Measurements from ENCODE around the gene KLHL33.

DNA sequence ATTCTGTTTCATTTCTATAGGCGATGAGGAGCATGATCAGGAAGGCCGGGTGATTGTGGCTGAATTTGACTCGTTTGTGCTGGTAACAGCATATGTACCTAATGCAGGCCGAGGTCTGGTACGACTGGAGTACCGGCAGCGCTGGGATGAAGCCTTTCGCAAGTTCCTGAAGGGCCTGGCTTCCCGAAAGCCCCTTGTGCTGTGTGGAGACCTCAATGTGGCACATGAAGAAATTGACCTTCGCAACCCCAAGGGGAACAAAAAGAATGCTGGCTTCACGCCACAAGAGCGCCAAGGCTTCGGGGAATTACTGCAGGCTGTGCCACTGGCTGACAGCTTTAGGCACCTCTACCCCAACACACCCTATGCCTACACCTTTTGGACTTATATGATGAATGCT, 21.0 kb upstream of the KLHL33 start:
- TF ChIP-seq, protein P1, sequence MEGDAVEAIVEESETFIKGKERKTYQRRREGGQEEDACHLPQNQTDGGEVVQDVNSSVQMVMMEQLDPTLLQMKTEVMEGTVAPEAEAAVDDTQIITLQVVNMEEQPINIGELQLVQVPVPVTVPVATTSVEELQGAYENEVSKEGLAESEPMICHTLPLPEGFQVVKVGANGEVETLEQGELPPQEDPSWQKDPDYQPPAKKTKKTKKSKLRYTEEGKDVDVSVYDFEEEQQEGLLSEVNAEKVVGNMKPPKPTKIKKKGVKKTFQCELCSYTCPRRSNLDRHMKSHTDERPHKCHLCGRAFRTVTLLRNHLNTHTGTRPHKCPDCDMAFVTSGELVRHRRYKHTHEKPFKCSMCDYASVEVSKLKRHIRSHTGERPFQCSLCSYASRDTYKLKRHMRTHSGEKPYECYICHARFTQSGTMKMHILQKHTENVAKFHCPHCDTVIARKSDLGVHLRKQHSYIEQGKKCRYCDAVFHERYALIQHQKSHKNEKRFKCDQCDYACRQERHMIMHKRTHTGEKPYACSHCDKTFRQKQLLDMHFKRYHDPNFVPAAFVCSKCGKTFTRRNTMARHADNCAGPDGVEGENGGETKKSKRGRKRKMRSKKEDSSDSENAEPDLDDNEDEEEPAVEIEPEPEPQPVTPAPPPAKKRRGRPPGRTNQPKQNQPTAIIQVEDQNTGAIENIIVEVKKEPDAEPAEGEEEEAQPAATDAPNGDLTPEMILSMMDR (IDR thresholded peaks at IDR 0.05) = no peak
- TF ChIP-seq EP300 (IDR thresholded peaks at IDR 0.05) = no peak
- no peak for TF ChIP-seq POLR2A (IDR thresholded peaks at IDR 0.05)

Measured in stomach (tissue), 4 donors.